NCI-H1930 (cell line): Measurements from ENCODE around the gene GATA3.

ENCODE experiments used
- DNase-seq, 2 experiments: peaks; one replicate each; lab custom pipeline; 2025; lab: John Stamatoyannopoulos, UW

Gene GATA3

DNA sequence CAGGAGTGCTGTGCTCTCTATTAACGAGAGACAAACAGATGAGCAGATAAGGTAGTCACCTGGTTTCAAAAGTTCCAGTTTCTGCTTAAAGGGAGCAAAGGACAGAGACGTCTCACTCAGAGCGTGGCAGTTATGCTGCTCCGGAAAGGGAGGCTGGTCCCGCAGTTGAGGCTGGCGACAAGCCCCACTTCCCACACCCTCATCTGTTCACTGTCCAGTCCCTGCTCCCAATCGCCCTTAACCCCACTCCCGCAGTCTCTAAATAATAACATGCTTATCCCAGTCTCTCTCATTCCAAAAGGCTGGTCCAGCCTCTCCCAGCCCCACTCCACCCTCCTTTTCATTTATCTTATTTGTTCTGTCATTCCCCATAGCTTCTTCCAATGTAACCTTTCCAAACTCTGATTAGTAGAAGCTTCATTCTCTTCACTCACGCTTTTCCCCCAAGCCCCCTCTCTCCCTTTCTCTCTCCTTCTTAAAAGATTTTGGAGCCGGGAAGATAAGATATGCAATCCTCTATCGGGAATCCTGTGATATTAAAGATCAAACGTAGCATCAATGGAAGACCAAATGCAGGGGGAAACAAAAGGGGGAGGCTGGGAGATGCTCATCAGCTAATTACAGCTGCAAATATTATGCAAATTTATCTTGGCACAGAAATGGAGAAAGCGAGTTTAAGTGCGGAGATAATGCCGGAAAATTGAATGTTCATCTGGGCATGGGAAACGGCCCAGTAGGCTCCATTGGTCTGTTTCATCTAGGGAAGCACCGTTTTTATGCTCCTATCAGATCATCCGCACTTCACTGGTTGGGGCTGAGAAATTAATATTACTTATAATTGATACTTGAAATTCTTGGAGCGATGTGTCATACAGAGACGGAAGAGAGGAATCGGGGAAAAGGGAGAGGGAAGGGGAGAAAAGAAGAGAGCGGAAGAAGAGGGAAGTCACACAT is 16.3 kb upstream of the GATA3 start:
- no peak for DNase-seq

DNA sequence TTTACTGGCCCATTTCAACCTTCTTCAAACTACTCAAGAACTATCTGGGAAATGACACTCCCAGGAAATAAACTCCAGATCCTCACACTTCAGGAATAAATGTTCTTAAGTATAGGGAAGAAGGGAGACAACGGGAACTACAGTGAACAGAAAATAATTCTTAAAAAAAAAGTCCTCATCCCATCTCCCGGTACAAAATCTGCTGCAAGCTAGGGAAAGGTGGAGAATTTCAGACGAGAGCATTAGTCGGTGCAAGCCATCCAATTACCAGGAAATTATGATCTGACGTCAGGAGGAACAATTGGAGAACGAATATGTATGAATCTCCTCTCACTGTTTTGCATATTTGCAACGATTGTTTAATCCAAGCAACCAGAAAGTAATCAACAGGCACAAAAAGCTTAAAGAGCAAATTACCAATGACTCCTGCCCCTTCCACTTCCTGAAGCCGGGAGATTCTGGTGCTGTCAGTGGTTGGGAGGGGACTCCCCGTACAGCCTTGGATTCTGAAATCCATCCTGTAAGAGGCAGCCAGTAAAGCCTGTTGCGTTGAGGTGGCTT is 15.1 kb upstream of the GATA3 start:
- no peak for DNase-seq

DNA sequence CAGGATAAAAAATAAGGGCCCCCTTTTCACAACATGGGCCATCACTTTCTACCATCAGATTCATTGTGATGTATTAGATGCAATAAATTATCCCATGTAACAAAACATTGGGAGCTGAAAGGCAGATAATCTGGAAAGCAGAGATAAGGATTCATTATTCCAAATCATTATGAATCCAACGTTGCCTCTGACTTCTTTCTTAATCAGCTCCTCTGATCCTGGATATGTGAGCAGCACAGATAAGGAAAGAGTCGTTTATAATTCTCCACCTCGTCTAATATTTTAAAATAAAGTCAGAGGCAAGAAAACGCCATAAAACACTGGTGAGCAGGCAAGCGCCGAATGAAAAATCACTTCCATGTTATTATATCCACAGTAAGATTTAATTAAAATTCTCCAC is 13.8 kb upstream of the GATA3 start:
- no peak for DNase-seq

DNA sequence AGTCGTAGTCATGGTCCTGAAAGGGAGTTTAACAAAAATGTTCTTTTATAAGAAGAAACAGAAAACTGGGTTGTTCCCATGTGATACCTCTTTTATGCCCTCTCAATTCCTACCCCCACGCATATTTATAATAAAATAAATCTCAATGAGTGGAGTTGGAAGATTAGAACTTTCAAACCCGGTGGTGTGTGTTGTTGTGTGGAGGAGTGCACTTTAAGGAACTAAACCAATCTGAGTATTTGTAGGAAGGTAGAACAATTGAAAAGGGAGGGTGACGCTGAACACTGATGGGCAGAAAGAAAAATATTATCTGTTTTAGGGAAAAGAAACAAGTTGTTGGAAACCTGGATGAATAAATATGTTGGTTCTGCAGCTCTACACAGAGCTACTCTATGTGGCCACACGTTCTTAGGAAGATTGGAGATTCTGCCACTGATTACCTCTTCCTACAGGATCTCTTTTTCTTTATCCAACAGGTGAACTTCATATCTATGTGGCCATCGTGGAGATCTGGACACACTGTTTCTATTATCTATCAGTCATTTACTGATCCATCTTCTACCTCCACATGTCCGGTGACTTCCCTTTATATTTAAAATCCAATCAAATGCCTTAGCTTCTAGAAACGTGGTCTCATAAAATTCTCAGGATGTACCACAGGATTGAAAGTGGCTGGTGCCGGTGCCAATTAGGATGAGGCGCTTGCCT is 13.1 kb upstream of the GATA3 start:
- DNase-seq = no peak

DNA sequence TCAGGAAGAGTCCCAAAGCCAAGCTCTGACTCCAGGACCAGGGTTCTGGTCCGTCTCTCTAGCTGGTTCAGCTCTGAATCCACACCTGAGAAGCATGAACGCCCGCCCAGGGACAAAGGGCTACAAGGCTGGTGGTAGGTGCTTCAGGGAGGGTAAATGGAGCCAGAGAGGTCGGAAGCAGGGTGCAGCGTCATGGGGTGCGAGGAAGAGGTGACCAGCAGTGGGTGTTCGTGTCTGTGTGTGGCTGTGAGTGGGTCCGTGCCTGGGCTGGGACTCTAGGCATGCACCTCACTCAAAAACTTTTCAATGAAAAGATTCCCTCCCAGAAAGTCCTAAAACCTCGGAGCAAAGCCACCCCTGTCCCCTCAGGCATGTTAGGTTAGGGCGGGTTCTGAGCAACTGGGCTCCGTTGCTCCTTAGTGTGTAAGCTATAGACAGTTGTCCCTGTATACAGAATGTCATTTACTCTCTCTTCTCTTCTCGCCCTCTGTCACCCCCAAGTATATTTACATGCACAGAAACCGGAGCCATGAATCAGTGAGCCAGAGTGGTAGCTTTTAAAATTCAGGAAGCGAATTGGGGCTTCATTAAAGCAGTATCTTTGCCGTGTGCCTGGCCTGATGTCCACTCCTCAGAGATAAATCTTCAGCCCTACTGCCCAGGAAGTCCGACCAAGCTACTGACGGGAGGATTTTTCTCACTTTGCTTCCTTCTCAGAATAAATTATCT is 12.3 kb upstream of the GATA3 start:
- DNase-seq = no peak

DNA sequence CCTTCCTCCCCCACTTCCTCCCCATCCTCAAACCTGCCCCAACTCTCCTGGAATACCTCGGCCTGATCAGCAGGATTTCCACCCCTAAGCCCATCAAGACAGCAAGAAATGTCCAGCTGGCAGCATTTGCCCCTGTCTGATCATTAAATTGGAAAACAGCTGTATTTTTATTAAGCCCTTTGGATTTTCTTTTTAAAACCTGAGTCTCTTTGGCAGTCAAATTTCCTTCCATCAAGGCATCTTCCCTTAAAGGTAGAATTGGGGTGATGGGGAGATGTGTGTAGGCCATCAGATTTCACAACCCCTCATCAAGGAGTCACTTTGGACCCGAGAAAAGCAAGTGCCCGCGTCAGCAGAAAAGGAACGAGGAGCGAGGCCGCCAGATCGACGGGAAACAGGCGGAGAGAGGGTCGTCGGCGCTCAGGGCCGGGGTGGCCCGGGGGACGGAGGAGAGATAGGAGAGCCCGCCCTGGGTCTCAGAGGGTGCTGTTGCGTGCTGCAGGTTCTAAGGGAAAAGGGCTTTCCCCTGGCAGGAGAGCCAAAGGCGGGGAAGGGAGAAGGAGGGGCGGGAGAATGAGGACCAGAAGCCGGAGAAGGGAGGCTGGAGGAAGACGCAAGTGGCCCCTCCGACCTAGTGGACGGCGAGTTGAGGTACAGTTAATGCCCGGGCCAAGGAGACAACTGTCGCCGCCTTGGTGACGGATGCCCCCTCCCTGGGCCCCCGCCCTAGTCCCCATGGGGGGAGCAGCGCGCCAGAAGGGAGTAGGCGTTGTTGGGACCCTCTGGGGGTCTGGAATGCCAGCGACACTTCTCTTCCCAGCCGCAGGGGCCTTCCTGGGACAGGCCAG is 11.5 kb upstream of the GATA3 start:
- no peak for DNase-seq

DNA sequence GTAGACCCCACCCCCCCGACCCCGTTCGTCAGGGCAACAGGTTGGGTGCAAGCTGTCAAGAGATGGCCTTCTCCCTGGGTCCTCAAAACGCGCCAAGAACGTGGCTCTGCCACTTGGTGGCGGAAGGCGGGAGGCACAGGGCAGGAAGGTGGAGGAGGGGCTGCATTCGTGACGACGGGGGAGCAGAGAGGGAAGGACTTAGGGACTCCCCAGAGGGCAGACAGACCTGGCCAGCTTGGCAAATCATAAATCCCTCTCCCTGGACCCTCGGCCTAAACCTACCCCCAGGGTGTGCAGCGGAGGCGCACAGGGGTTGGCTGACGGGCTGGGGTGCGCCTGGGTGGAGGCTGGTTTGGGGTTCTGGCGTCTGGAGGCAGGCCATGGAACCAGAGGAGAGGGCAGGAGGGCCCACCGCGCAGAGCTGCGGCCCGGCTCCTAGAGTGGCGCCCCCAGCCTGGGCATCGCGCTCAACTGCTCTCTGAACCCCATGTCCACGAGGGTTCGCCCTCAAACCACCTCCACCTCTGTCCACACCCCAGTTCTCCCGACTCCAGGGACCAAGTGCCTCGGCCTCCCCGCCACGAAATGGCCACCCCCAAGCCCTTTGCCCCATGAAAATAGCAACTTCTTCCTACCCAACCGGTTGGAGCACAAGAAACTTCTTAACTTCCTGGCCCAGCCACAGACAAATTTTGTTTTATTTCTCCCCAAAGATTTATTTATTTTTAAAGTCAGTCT is 10.8 kb upstream of the GATA3 start:
- no peak for DNase-seq

DNA sequence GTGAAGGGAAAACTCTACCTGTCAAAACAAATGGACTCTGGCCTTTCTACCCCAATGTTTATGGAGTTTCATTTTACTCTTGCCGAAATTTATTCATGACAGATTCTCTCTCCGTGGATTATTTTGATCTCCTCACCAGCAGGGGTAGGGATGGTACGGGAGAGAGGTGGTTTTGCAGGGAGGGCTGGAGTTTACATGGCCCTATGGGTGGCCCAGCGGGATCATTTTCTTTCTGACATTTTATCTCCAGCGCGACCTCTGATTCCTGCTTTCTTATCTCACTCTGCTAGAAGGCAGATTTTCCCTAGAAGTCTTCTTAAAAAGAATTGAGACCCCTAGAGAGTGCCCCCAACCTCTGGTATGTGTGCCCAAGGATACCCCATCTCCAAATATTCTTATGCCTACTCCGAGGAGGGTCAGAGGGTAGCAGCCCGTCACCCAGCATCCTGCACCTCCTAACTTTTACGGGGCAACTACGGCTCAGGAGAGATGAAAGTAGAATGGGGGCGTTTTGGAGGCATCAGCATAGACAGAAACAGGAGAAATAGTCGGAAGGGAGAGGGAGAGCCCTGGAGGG is 10.1 kb upstream of the GATA3 start:
- DNase-seq = no peak

DNA sequence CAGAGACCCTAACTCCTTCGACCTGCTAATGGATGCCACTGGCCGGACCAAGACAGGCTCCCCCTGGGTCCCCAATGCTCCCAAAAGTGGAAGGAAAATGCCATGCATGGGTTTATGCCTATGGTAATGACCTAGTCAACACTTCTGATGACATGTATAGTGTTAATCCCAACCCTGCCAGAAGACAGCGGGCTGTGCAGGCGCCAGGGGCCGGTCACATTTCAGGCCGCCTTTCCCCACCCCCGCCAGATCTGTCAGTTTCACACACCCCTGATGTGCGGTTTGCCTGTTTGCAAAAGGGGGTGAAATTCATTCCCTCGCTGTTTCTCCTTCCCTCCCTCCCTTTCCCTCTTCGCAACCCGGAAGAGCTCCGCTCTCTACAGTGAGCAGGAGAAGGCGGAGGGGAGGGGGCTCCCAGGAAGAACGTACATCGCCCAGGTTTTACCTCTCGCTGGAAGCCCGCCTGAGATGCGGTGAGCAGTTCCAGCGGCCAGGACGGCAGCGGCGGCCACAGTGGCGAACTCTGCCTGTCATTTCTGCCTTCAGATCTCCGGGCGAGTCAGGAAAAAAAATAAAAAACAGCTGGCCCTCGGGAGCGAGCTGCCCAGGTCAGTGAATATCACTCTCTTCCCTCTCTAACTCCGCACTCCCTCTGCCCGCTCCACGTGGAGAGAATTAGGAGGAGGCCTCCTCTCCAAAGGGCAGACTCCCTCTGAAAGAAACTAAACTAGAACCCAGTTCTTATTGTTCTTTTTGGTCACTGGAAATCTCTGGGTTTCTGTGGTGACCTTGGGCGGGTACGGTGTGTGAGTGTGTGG is 9.4 kb upstream of the GATA3 start:
- no peak for DNase-seq

DNA sequence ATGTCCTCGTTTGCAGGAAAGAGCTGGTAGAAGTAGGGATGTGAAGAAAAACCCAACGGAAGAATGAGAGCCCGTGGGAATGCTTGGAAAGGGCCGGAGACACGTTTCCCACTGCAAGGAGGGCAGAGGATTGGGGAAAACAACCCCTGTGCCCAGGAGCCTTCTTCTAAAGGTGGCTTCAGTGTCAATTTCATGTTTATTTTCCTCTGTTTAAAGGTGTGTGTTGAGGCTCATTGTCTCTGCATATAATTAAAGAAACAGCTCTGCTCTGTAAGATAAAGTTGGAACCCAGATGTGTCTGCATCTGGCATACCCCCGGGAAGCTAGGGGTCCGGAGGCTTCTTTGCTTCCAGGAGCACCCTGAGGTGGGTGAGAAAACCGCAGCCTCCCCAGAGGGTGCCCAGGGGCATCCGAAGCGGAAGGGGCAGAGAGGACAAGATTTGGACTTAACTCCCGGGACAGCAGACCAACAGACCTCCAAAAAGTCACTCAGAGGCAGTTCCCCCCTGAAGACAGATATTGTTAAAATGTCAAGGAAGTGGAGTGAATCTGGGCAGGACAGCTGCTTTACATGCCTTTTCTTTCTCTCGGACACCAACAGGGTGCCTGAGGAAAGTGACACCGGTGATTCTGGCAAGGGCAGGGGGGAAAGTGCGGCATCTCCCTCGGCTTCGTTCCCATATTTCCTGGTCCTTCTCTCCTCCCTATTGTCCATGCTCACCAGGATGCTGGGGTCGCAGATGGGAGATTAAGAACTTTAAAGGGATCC is 8.6 kb upstream of the GATA3 start:
- no peak for DNase-seq

DNA sequence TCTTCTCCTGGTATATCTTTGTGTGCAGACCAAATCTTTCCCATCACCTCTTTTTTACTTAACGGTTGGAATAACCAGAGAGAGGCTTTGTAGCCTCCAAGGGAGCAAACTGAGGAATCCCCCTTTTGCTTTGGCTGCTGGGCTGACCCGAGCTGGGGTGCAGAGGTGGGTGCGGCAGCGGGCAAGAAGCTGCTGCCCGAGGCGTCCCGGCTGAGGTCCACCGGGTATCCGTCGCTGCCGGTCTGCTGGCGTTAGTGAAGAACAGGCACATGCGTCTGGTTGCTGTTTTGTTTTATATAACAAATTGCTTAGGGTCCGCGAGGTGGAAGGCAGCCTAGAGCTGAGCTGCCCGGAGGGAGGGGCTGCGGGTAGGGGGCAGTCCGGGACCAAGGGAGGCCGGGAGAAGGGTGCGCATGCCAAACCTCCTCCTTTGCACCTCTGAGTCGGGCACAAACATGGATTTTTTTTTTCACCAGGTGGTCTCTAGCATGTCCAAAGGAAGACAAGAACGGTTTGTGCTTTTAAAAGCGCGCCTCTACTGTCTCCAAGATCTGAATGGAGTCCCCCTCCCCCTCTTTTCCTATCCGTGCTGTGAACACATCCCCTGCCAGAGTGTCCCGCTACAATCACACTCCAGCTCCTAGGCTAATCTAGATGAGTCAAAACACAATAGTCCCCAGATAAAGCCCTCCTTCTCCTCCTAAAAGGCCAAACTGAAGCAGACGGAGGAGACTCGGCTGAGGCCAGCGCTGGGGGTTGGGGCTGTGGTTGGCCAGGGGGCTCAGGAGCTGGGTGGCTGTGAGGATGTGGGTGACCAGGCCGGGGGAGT is 6.8 kb upstream of the GATA3 start:
- no peak for DNase-seq

DNA sequence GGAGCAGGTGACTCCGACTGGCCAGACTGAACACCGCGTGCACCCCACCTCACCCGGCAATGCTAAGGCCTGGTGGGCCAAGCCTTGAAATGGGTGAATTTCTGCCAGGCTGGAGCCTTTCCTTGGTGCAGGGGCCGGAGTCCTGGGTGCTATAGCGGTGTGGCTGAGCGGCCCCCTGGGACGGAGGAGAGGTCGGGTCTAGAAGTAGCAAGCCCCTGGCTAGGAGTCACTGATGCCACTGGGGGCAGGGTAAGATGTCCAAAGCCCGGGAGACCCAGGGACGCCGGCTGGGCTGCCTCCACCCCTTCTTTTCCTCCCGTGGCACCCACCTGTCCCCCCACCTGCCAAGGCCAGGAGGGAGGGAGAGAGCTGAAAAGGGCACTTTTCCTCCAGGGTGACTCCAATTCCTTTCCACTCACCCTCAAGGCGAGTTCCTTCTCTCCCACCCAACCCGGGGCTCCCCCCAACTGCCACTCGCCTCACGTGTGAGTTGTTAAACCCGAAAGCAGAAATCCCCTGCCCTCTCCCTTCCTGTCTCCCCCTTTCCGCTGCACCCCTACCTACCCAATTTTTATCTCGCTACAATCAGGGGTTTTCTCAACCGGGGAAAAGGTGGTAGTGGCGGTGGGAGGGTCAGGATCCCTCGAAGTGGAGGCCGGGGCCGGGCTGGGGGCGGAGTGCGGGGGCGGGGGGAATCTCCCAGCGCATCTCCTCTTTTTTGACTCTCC is 6.0 kb upstream of the GATA3 start:
- DNase-seq = no peak

DNA sequence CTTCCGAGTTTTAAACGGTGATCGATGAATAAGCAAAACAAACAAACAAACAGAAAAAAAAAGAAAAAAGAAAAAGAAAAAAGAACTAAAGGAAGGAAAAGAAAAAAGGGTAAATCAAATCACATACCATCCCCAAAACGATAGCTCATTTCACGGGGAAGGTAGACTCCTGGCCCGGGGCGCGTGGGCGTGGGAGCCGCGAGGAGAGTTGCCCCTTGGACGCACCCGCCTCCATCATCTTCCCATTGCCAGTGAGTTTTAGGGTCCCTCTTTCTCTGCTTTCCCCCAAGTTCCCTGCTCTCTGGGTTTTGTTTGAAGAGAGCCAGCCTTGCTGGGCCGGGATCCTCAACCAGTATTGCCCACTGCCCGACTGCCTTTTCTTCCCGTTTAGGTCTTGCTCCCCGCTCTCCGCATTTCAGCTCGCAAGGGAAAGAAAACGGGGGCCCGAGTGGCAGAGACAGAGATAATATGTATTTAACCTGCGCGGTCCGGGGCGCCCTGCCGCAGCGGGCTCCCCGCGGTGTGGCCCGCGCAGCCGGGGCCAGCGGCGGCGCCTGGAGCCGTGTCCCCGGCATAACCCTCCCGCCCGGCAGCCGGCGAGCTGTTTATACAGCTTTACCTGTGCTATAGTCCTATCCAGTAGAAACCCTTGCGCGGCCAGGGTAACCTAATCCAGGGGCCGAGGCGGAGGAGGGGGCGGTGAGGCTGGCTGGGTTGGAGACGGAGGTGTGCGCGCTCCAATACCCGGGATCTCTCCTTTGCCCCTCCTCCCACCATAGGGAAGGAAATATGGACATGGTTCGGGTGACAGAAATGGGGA is 5.2 kb upstream of the GATA3 start:
- no peak for DNase-seq

DNA sequence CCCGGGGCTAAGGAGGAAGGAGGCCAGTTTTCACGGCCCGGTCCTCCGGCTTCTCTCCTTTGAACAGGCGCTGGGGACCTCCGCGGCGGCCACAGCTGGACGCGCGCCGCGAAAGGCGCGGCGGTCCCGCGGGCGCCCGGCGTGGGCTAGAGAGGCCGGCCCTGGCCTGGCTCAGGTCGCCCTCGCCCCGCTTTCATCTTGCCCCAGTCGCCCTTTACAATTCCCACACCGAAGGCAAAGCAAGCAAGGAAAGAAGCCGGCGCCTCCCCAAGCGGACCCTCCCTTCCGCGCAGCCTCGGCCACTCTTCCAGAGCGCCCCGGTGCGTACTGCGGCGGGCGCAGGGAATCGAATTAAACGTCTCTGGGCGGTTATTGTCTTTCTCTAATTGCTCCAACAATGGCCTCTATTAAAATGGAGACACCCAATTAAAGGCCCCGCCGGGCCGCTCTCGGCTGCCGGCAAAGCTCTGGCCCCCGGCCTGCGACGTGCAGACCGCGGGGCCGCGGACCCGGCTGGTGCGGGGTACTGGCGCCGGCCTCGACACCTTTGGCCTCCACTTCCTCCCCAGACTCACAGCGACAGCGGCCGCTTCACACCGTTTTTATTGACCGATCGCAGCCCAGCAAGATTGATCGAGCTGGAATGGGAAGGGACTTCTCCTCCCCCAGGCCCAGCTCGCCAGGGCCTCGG is 4.5 kb upstream of the GATA3 start:
- no peak for DNase-seq

DNA sequence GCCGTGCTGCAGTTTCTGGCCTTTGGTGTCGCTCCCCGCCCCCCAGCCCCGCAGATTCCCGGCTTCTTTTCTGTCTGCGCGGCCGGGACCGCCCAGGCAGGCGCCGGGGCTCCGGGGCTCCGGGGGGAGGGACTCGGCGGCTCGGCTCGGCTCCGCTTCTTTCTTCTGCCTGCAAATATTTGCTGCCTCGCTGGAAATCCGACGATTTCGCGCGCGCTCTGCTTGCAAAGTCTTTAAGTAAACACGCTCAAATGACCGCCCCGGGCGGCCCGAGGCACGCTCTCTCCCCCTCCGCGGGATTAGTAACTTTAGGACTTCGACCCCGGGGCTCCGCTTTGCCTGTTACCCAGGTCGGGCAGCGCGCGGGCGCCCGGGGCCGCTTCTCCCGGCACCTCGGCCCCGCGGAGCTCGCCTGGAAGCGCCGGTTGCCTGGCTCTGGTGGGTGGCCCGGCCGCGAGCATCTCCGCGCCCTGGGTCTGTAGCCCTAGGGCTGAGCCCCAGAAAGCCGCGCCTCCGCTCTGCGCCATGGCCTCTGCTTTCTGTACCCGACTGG is 3.9 kb upstream of the GATA3 start:
- DNase-seq = no peak
